ENCODE data around the gene SMIM43.

The SMIM43 gene

DNA sequence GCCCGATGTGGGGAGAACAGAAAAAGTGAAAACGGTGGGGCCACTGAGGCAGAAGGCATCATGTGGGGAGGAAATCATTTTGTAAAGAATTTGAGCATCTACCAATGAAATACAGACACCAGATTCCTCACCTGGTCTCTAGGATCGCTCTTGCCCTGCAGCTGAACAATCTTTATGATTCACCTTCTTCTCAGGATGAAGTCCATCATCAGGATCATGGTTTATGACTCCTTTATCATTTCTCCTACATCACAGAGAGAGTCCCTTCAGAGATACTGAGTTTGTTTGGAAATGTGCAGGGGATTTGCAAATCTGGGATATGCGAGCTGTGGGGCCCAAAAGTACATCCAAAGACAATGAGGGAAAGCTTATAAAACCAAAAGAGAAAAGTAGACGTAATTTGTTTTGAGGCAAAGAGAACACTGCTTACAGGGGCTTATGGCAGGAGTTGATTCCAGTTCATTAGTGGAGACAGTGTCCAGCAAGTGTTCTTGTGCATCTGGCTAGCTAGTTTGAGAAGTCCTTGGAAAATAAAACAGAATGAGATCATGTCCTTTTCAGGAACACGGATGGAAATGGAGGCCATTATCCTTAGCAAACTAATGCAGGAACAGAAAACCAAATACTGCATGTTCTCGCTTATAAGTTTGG, 52.8 kb downstream of the SMIM43 start:
- DNase-seq (ENCODE audit: low read depth), result no peak
- Histone ChIP-seq H3K4me3 (ENCODE audit: low read length) (peak overlapping the region; percentile 53), H3K36me3 (ENCODE audit: control insufficient read depth, insufficient read depth, low read length, severe bottlenecking) (no peaks in the 10 kb centered on the region), H3K9ac (ENCODE audit: low read length) (peak overlapping the region; percentile 63), H3K4me1 (ENCODE audit: control insufficient read depth, insufficient read depth, low read length) (peaks cover 48% of the 10 kb centered on the region), H3K9me3 (ENCODE audit: control insufficient read depth, low read length) (no peaks in the 10 kb centered on the region), H3K27me3 (replicated peaks; ENCODE audit: control insufficient read depth, insufficient read depth, low read length) (no peaks in the 10 kb centered on the region)

DNA sequence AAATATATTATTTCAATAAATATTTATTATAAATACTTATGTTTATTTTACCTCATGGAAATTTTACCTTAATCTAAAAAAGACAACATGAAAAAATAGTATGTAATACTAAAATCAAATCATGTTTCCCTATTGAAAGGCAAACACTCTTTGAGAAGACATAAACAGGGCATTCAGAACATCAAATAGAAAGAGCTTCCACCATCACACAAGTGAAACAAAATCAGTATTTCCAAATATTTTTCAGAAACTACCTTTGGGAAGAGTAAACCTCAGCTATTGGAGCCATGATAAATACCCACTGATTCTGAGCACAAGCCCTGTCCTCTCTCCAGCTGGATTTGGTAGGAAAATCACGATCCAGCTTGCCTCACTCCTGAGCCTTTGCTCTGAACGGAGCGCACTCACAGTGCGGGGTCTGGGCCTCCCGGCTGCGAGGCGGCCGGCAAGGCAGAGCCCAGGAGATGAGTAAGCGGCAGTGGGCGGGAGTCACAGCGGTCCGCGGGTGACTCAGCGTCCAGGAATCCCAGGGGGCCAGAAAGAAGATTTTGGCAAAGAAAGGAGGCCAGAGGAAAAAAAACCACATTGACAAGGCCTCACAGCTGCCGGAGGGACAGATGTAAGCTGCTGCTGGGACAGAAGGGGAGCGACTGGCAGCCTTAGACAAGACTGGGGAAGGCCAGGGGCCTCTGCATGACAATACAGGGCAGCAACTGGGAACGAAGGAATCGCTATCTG, 53.5 kb downstream of the SMIM43 start:
- Histone ChIP-seq H3K9ac (ENCODE audit: low read length) (peak overlapping the region; percentile 74), H3K4me1 (ENCODE audit: control insufficient read depth, insufficient read depth, low read length) (peaks cover 51% of the 10 kb centered on the region), H3K4me3 (ENCODE audit: low read length) (peak overlapping the region; percentile 59), H3K27me3 (replicated peaks; ENCODE audit: control insufficient read depth, insufficient read depth, low read length) (no peaks in the 10 kb centered on the region), H3K9me3 (ENCODE audit: control insufficient read depth, low read length) (no peaks in the 10 kb centered on the region), H3K36me3 (ENCODE audit: control insufficient read depth, insufficient read depth, low read length, severe bottlenecking) (no peaks in the 10 kb centered on the region)
- peak; percentile 98 for DNase-seq (ENCODE audit: low read depth)

DNA sequence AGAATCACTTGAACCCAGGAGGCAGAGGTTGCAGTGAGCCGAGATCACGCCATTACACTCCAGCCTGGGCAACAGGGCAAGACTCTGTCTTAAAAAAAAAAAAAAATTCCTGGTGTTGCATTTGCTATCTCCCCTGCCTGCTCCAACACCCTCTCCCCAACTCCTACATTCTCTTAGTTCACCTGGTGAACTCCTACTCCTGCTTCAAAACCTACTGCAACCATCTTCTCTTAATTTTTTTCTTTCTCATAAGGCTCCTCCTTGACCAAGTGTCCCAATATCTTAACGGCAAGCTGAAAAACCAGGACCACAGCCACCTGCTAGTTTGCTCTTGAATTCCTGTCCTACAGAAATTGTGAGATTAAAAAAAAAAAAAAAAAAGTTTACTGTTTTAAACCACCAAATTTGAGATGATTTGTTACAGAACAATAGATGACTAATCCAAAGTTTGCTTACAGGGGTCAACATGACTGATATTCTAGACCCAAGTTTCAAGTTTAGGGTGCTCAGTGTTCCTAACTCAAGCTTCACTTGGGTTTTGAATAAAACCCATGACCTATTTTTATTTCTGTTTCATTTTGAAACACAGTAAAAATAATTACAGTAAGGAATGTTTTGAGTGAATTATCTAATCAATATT, 55.1 kb downstream of the SMIM43 start:
- H3K9ac ChIP-seq (ENCODE audit: low read length), result no peak overlapping the region
- H3K4me1 ChIP-seq (ENCODE audit: control insufficient read depth, insufficient read depth, low read length), result peaks cover 53% of the 10 kb centered on the region
- H3K4me3 ChIP-seq (ENCODE audit: low read length), result no peak overlapping the region
- H3K9me3 ChIP-seq (ENCODE audit: control insufficient read depth, low read length), result no peaks in the 10 kb centered on the region
- no peak for DNase-seq (ENCODE audit: low read depth)
- no peaks in the 10 kb centered on the region for H3K27me3 ChIP-seq (replicated peaks; ENCODE audit: control insufficient read depth, insufficient read depth, low read length)
- H3K36me3 ChIP-seq (ENCODE audit: control insufficient read depth, insufficient read depth, low read length, severe bottlenecking), result no peaks in the 10 kb centered on the region

All from adipocyte (in vitro differentiated cells).